HepG2 (cell line): ENCODE measurements around the gene CLASRP. TPM values are rescaled to one million over a fixed set of nuclear protein-coding genes. Genes with fewer than 3 reads are reported as not detected.

ENCODE experiments used
- ATM ChIP-seq: fragments of 450-650 bp; IDR thresholded peaks from 2 replicates; pipeline ENCODE4 v1.7.1; 2017; ENCODE audit warnings: mild to moderate bottlenecking, borderline replicate concordance
- ELF1 ChIP-seq: sonication (generic); formaldehyde crosslinking; IDR thresholded peaks from 2 replicates; pipeline ENCODE4 v1.4.0; 2020; ENCODE audit warnings: missing genetic modification reagents
- ETV5 ChIP-seq: IDR thresholded peaks from 2 replicates; pipeline ENCODE4 v1.6.1; 2018; ENCODE audit warnings: missing biosample characterization, missing genetic modification reagents, inconsistent platforms, borderline replicate concordance
- EZH2 ChIP-seq: conservative IDR thresholded peaks from 2 replicates; pipeline ENCODE4 v1.6.1; 2012; ENCODE audit warnings: mild to moderate bottlenecking, low read depth, low read length, moderate library complexity
- GATAD1 ChIP-seq: IDR thresholded peaks from 2 replicates; pipeline ENCODE4 v1.6.1; 2016; ENCODE audit warnings: missing genetic modification reagents, missing compliant biosample characterization
- HOXA3 ChIP-seq: sonication (generic); formaldehyde crosslinking; IDR thresholded peaks from 2 replicates; pipeline ENCODE4 v1.5.0; 2020; ENCODE audit warnings: missing genetic modification reagents
- MEIS1 ChIP-seq: sonication (generic); formaldehyde crosslinking; IDR thresholded peaks from 2 replicates; pipeline ENCODE4 v1.9.0; 2021; ENCODE audit warnings: mild to moderate bottlenecking, missing genetic modification reagents, moderate library complexity, borderline replicate concordance
- MYC ChIP-seq: sonication (generic); formaldehyde crosslinking; IDR thresholded peaks from 2 replicates; pipeline ENCODE4 v1.9.0; 2021; ENCODE audit warnings: missing genetic modification reagents, borderline replicate concordance
- NR0B2 ChIP-seq: sonication (generic); formaldehyde crosslinking; IDR thresholded peaks from 2 replicates; pipeline ENCODE4 v1.4.0; 2020; ENCODE audit warnings: mild to moderate bottlenecking, missing genetic modification reagents
- PAXIP1 ChIP-seq: sonication (generic); formaldehyde crosslinking; conservative IDR thresholded peaks from 2 replicates; pipeline ENCODE4 v1.4.0; 2020; ENCODE audit warnings: mild to moderate bottlenecking, missing genetic modification reagents, moderate library complexity
- POLR2A ChIP-seq, 2 experiments: IDR thresholded peaks; 2 replicates each; pipeline ENCODE4 v1.6.1; 2011; ENCODE audit warnings: low read depth in 2 of 2, low read length in 2 of 2, mild to moderate bottlenecking in 1 of 2, moderate library complexity in 1 of 2; ENCODE audit not compliant: insufficient read depth in 1 of 2
- PPARG ChIP-seq: conservative IDR thresholded peaks from 2 replicates; pipeline ENCODE4 v1.6.1; 2016; ENCODE audit warnings: missing biosample characterization, missing genetic modification reagents
- PRDM15 ChIP-seq: sonication (generic); formaldehyde crosslinking; IDR thresholded peaks from 2 replicates; pipeline ENCODE4 v1.4.0; 2020; ENCODE audit warnings: missing genetic modification reagents
- SRSF9 ChIP-seq: fragments of 200-400 bp; formaldehyde crosslinking; IDR thresholded peaks from 2 replicates; pipeline ENCODE4 v1.6.1; 2018; ENCODE audit warnings: borderline replicate concordance, mild to moderate bottlenecking, low read depth, low read length; ENCODE audit not compliant: insufficient read depth, poor library complexity, severe bottlenecking
- TARDBP ChIP-seq: sonication (generic); formaldehyde crosslinking; IDR thresholded peaks from 2 replicates; pipeline ENCODE4 v1.8.0; 2022; ENCODE audit warnings: mild to moderate bottlenecking, missing genetic modification reagents
- TCF7L2 ChIP-seq: IDR thresholded peaks from 2 replicates; pipeline ENCODE4 v1.6.1; 2011; ENCODE audit warnings: mild to moderate bottlenecking, low read depth, low read length, moderate library complexity
- TEAD2 ChIP-seq: sonication (generic); formaldehyde crosslinking; IDR thresholded peaks from 2 replicates; pipeline ENCODE4 v1.9.0; 2021; ENCODE audit warnings: missing genetic modification reagents
- ZNF569 ChIP-seq: sonication (generic); formaldehyde crosslinking; IDR thresholded peaks from 2 replicates; pipeline ENCODE4 v1.5.0; 2020; ENCODE audit warnings: mild to moderate bottlenecking, missing genetic modification reagents, moderate library complexity, borderline replicate concordance
- ZNF576 ChIP-seq: sonication (generic); formaldehyde crosslinking; IDR thresholded peaks from 2 replicates; pipeline ENCODE4 v1.4.0; 2020; ENCODE audit warnings: mild to moderate bottlenecking, missing genetic modification reagents
- ZNF800 ChIP-seq: sonication (generic); formaldehyde crosslinking; IDR thresholded peaks from 2 replicates; pipeline ENCODE4 v1.4.0; 2020; ENCODE audit warnings: missing genetic modification reagents
- polyA plus RNA-seq, 8 experiments: library from polyadenylated mRNA; depleted of rRNA in 3 of 8; stranded (reverse) in 7 of 8; unstranded in 1 of 8; fragments of >200 nt; fragmentation: Illumina TruSeq in 4 of 8; extraction: Trizol in 4 of 8; gene quantifications; 2 replicates each; pipeline versions ENCODE4 v1.2.1 to v1.2.3, GENCODE V29; 2011 to 2016; ENCODE audit warnings: low read depth in 4 of 8, missing spikeins in 1 of 8, mixed read lengths in 1 of 8; ENCODE audit not compliant: insufficient read depth in 1 of 8
- total RNA-seq, 5 experiments: library from RNA; depleted of rRNA; stranded (reverse); fragments of >200 nt; fragmentation: Illumina TruSeq; extraction: Trizol; gene quantifications; 2 replicates each; pipeline ENCODE4 v1.2.3, GENCODE V29; 2016; ENCODE audit warnings: low read depth in 1 of 5

CLASRP gene
- total and polyA plus RNA-seq, 2 of the 13 experiments (the other 11 are each of a cell fraction or from before 2014, with no cell fraction given): 32.0 to 51.4 TPM

DNA sequence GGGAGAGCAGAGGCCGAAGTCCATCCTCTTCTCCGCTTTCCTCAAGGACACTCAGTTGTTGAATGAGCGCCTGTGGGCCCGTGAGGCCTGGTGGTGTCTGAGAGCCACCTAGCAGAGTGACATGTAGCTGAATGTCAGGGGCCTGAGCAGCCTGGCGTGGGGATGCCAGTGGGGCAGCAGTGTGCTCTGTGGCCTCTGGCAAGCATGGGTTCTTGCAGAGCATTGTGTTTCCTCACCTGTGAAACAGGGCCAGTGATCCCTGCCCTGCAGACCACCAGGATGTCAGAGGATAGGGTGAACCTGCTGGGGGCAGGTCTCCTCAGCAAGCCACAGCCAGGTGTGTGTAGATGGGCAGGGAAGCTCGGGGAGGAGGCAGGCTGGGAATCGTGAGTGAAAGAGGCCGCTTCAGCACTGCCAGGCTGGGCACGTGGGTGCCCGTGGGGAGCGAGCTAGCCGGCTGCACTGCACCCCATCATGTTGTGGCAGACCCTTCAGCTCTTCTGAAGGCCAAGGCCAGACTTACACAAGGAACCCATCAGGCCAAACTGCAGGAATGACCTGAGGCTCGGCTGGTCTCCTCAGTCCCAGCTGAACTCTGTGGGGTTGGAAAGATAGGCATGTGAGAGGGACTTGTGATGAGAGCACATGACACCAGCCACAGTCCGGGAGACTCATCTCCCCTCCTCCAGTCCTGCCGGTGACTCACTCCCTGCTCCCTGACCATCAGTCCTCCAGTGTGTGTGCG lies 59.1 kb downstream of the CLASRP start (continued):
- TF ChIP-seq PAXIP1 (CRISPR knock-in tag): peak; percentile 64; the same call in 1 of the 2 replicates
- TF ChIP-seq ETV5: no peak; the same call in 1 of the 2 replicates
- TF ChIP-seq NR0B2 (CRISPR knock-in tag): no peak
- peak; percentile 51 to 68 for TF ChIP-seq POLR2A (IDR thresholded peaks at IDR 0.05; ENCODE audit: insufficient read depth in 1 of 2, low read depth in 2 of 2, low read length in 2 of 2)
- no peak for TF ChIP-seq EZH2
- TF ChIP-seq ELF1 (CRISPR knock-in tag): no peak
- TF ChIP-seq PPARG (CRISPR knock-in tag): no peak
- TF ChIP-seq TARDBP (CRISPR knock-in tag): peak; percentile 70; the same call in 1 of the 2 replicates
- 0 out of 2 replicates have a peak, but pooled peaks have one; percentile 9 for TF ChIP-seq MEIS1 (CRISPR knock-in tag)
- no peak for TF ChIP-seq SRSF9
- TF ChIP-seq ZNF569: no peak
- TF ChIP-seq ATM: no peak
- no peak for TF ChIP-seq PRDM15
- TF ChIP-seq TCF7L2: no peak
- peak; percentile 80 for TF ChIP-seq MYC (CRISPR knock-in tag)
- no peak for TF ChIP-seq ZNF576
- TF ChIP-seq TEAD2 (CRISPR knock-in tag): no peak
- peak; percentile 50 for TF ChIP-seq HOXA3 (CRISPR knock-in tag)
- no peak for TF ChIP-seq ZNF800 (CRISPR knock-in tag)
- TF ChIP-seq GATAD1 (CRISPR knock-in tag): no peak
